ENCODE data around the gene SGK1.

- TF ChIP-seq, protein P1, sequence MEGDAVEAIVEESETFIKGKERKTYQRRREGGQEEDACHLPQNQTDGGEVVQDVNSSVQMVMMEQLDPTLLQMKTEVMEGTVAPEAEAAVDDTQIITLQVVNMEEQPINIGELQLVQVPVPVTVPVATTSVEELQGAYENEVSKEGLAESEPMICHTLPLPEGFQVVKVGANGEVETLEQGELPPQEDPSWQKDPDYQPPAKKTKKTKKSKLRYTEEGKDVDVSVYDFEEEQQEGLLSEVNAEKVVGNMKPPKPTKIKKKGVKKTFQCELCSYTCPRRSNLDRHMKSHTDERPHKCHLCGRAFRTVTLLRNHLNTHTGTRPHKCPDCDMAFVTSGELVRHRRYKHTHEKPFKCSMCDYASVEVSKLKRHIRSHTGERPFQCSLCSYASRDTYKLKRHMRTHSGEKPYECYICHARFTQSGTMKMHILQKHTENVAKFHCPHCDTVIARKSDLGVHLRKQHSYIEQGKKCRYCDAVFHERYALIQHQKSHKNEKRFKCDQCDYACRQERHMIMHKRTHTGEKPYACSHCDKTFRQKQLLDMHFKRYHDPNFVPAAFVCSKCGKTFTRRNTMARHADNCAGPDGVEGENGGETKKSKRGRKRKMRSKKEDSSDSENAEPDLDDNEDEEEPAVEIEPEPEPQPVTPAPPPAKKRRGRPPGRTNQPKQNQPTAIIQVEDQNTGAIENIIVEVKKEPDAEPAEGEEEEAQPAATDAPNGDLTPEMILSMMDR (IDR thresholded peaks at IDR 0.05): no peak
- TF ChIP-seq POLR2A (IDR thresholded peaks at IDR 0.05): no peak
Measured at GRCh38 chr6:134221250-134221649, 96.7 kb downstream of the SGK1 start.
